GM13977 (cell line): ENCODE results near the gene CACNA1I.

Source experiments
- DNase-seq: peaks from one replicate; pipeline ENCODE4 v3.0.0; 2012; ENCODE audit warnings: low spot score
- CTCF ChIP-seq: IDR thresholded peaks from 2 replicates; pipeline ENCODE4 v1.5.1; 2012; ENCODE audit warnings: mild to moderate bottlenecking, control low read depth; ENCODE audit not compliant: insufficient read depth; ENCODE audit errors: extremely low read depth, missing control alignments
- in situ Hi-C: fragments of 300-500 bp; cut with MboI; formaldehyde crosslinking; loops from one replicate; pipeline ENCODE4 v1.12.0; 2022; ENCODE audit warnings: low sequenced_read_pairs, low pct_unique_long_range_greater_than_20kb, mixed read lengths, inconsistent platforms; ENCODE audit not compliant: unreplicated experiment

CACNA1I gene

GRCh38 chr22:39724390-39724789 is 153.8 kb downstream of the CACNA1I start:
- no peak for TF ChIP-seq CTCF
- in situ Hi-C loops = no loop called here
- DNase-seq = no peak

GRCh38 chr22:39724857-39725256 is 154.3 kb downstream of the CACNA1I start:
- in situ Hi-C loops = no loop called here
- TF ChIP-seq CTCF = no peak
- DNase-seq = no peak

GRCh38 chr22:39725351-39726035 is 154.9 kb downstream of the CACNA1I start:
- in situ Hi-C loops = no loop called here
- DNase-seq = peak; percentile 13
- TF ChIP-seq CTCF = no peak

- TF ChIP-seq CTCF = no peak
- no peak for DNase-seq
- in situ Hi-C loops = no loop called here
Measured at GRCh38 chr22:39727541-39727940, 157.0 kb downstream of the CACNA1I start.

GRCh38 chr22:39728236-39728860 is 157.8 kb downstream of the CACNA1I start:
- in situ Hi-C loops = no loop called here
- no peak for DNase-seq
- TF ChIP-seq CTCF = no peak

GRCh38 chr22:39729141-39729934 is 158.8 kb downstream of the CACNA1I start:
- TF ChIP-seq CTCF = no peak
- in situ Hi-C loops = no loop called here
- DNase-seq = no peak
